A549 (cell line): Measurements from ENCODE around the gene RAB38.

Experiments used
- CHD2 ChIP-seq: fragments of 150-350 bp; IDR thresholded peaks from 2 replicates; pipeline ENCODE4 v1.6.1; 2014; ENCODE audit warnings: low read length; ENCODE audit not compliant: partially characterized antibody
- CTCF ChIP-seq: fragments of >200 bp; sonication (Bioruptor Twin); formaldehyde crosslinking; IDR thresholded peaks from 3 replicates; pipeline ENCODE4 v1.5.1; 2016
- EHMT2 ChIP-seq: fragments of 200-600 bp; sonication (generic); IDR thresholded peaks from 2 replicates; pipeline ENCODE4 v1.6.1; 2016; ENCODE audit warnings: antibody characterized with exemption, low read depth, mild to moderate bottlenecking, moderate library complexity
- FOSL2 ChIP-seq, 2 experiments: fragments of 450-650 bp in 1 of 2; fragments of >200 bp in 1 of 2; sonication (Bioruptor Twin) in 1 of 2; formaldehyde crosslinking; IDR thresholded peaks; 2 replicates each; pipeline versions ENCODE4 v1.5.0 to v1.6.1; 2016 to 2020; ENCODE audit warnings: mild to moderate bottlenecking in 1 of 2, moderate library complexity in 1 of 2
- JUN ChIP-seq, 2 experiments: fragments of >200 bp; sonication (Bioruptor Twin); formaldehyde crosslinking; IDR thresholded peaks; 2 replicates in 1 of 2; 3 replicates in 1 of 2; pipeline ENCODE4 v1.6.1; 2016 to 2017
- MAX ChIP-seq: IDR thresholded peaks from 2 replicates; pipeline ENCODE4 v1.6.1; 2012
- MAZ ChIP-seq: fragments of 150-350 bp; IDR thresholded peaks from 2 replicates; pipeline ENCODE4 v1.6.1; 2014; ENCODE audit warnings: antibody characterized with exemption, low read depth, low read length, borderline replicate concordance
- RCOR1 ChIP-seq: fragments of 150-350 bp; IDR thresholded peaks from 2 replicates; pipeline ENCODE4 v1.6.1; 2014; ENCODE audit warnings: antibody characterized with exemption, low read length, low read depth
- REST ChIP-seq: fragments of 200-600 bp; sonication (generic); IDR thresholded peaks from 2 replicates; pipeline ENCODE4 v1.6.1; 2016; ENCODE audit warnings: antibody characterized with exemption, mild to moderate bottlenecking, moderate library complexity

GRCh38 chr11:88131764-88132470, 43.3 kb downstream of the RAB38 start:
- TF ChIP-seq REST (no peak), FOSL2 (IDR thresholded peaks at IDR 0.05) (no peak), FOSL2 (CRISPR knock-in tag; IDR thresholded peaks at IDR 0.05) (no peak), CTCF (no peak), CHD2 (no peak), MAX (no peak), EHMT2 (no peak), JUN (IDR thresholded peaks at IDR 0.05) (no peak), RCOR1 (no peak), MAZ (no peak)
